Panc1 (cell line): ENCODE results near the gene BEND3. TPM values are rescaled to one million over a fixed set of nuclear protein-coding genes. Genes with fewer than 3 reads are reported as not detected.
A peak's percentile ranks its signal among the peaks of the same experiment; 100 is the strongest.
"Not testable (repeated sequence)": the region's sequence is repeated elsewhere in the genome, so short reads cannot be mapped to it uniquely, and the experiment has no call there.

Experiments
- ATAC-seq: fragments of 200-7000 bp; cut with Tn5 transposase; 2 replicates; pipeline ENCODE4 v1.9.1; 2020; ENCODE audit warnings: mild to moderate bottlenecking, moderate library complexity
- Bru-seq: library from RNA; stranded (reverse); fragments of 400-500 nt; gene quantifications from one replicate; lab custom pipeline; 2021; lab: Mats Ljungman, UMichigan
- BruChase-seq, 2 experiments: library from RNA; stranded (reverse); fragments of 400-500 nt; gene quantifications; one replicate each; lab custom pipeline; 2021; lab: Mats Ljungman, UMichigan
- BruUV-seq: library from RNA; stranded (reverse); fragments of 400-500 nt; replicated peaks from 2 replicates; lab custom pipeline; 2021; lab: Mats Ljungman, UMichigan
- CTCF ChIA-PET: fragments of 300-600 bp; sonication (Branson Sonifier 250); formaldehyde crosslinking; loops from one replicate; lab custom pipeline; 2022; ENCODE audit warnings: antibody characterized with exemption; lab: Charles Lee
- POLR2A ChIA-PET: fragments of 300-600 bp; sonication (Branson Sonifier 250); formaldehyde crosslinking; loops from one replicate; lab custom pipeline; 2022; ENCODE audit warnings: antibody characterized with exemption; lab: Charles Lee
- DNase-seq: peaks from one replicate; pipeline ENCODE4 v3.0.0-alpha.2; 2010; ENCODE audit warnings: low read depth, low spot score
- H3K27ac ChIP-seq: 2 replicates; pipeline ENCODE4 v1.5.1; 2011; ENCODE audit warnings: mild to moderate bottlenecking, low read length, inconsistent platforms
- H3K27me3 ChIP-seq: fragments of 200-500 bp; sonication (Bioruptor generic); 2 replicates; pipeline ENCODE4 v1.6.0; 2014; ENCODE audit warnings: low read length, inconsistent platforms; ENCODE audit not compliant: control insufficient read depth, insufficient read depth
- H3K36me3 ChIP-seq: fragments of 200-500 bp; sonication (Bioruptor generic); 2 replicates; pipeline ENCODE4 v1.5.1; 2014; ENCODE audit warnings: inconsistent platforms, mild to moderate bottlenecking, low read length, moderate library complexity; ENCODE audit not compliant: control insufficient read depth, insufficient read depth
- H3K4me1 ChIP-seq: 2 replicates; pipeline ENCODE4 v1.5.1; 2011; ENCODE audit warnings: inconsistent platforms, mild to moderate bottlenecking, low read length, moderate library complexity; ENCODE audit not compliant: control insufficient read depth, insufficient read depth
- H3K4me3 ChIP-seq, 2 experiments: 2 replicates each; pipeline ENCODE4 v1.5.1; 2011 to 2012; ENCODE audit warnings: low read depth in 2 of 2, low read length in 2 of 2, mild to moderate bottlenecking in 2 of 2, inconsistent platforms in 1 of 2, moderate library complexity in 1 of 2
- H3K9me3 ChIP-seq: fragments of 200-500 bp; sonication (Bioruptor generic); 2 replicates; pipeline ENCODE4 v1.5.1; 2014; ENCODE audit warnings: low read depth, mild to moderate bottlenecking, inconsistent platforms, low read length, moderate library complexity; ENCODE audit not compliant: control insufficient read depth, insufficient read depth
- CTCF ChIP-seq: fragments of 450-650 bp; IDR thresholded peaks from 2 replicates; pipeline ENCODE4 v1.5.1; 2017; ENCODE audit warnings: mild to moderate bottlenecking
- POLR2AphosphoS5 ChIP-seq: IDR thresholded peaks from 2 replicates; pipeline ENCODE4 v1.6.1; 2012; ENCODE audit warnings: mild to moderate bottlenecking, low read depth, low read length, moderate library complexity
- REST ChIP-seq, 2 experiments: IDR thresholded peaks; 2 replicates each; pipeline ENCODE4 v1.6.1; 2011 to 2012; ENCODE audit warnings: low read depth in 2 of 2, control low read depth in 1 of 2, low read length in 1 of 2, mild to moderate bottlenecking in 1 of 2, moderate library complexity in 1 of 2; ENCODE audit not compliant: insufficient read depth in 1 of 2
- SIN3A ChIP-seq: IDR thresholded peaks from 2 replicates; pipeline ENCODE4 v1.6.1; 2012; ENCODE audit warnings: low read depth, mild to moderate bottlenecking, low read length, moderate library complexity, borderline replicate concordance; ENCODE audit not compliant: insufficient read depth
- TCF7L2 ChIP-seq: IDR thresholded peaks from 2 replicates; pipeline ENCODE4 v1.6.1; 2011; ENCODE audit warnings: mild to moderate bottlenecking, low read depth, low read length, inconsistent platforms
- in situ Hi-C: cut with HindIII; loops from 2 replicates; pipeline ENCODE4 v1.10.0; 2016; ENCODE audit warnings: low sequenced_read_pairs, low pct_unique_long_range_greater_than_20kb
- intact Hi-C: fragments of 100-400 bp; cut with micrococcal nuclease; formaldehyde crosslinking; loops from one replicate; pipeline ENCODE4 v1.10.0; 2022; ENCODE audit not compliant: unreplicated experiment
- long read RNA-seq: library from polyadenylated mRNA; unstranded; transcript quantifications from one replicate; pipeline ENCODE4 v2.0.0, GENCODE V29; 2021; ENCODE audit not compliant: unreplicated experiment
- polyA plus RNA-seq: library from polyadenylated mRNA; unstranded; fragments of >200 nt; gene quantifications from one replicate; pipeline ENCODE4 v1.2.1, GENCODE V29; 2012; ENCODE audit warnings: missing spikeins; ENCODE audit not compliant: insufficient read length
- total RNA-seq: library from RNA; stranded (reverse); gene quantifications from one replicate; pipeline ENCODE4 v1.2.1, GENCODE V29; 2021; ENCODE audit not compliant: unreplicated experiment

Gene BEND3
- total RNA-seq = 9.9 TPM
- polyA plus RNA-seq = 4.1 TPM
- Bru-seq, nascent RNA = percentile 56 among the genes with signal in this experiment
- BruChase-seq, experiment 1, labeled RNA remaining after a 2-hour chase = percentile 65 among the genes with signal in this experiment
- BruChase-seq, experiment 2, labeled RNA remaining after a 6-hour chase = percentile 65 among the genes with signal in this experiment
- long read RNA-seq, partial matches to known transcripts = 0 of 9 reads
- long read RNA-seq, other reads (novel, unspliced or antisense) = 9 of 9 reads

- ATAC-seq = peak; percentile 70
Measured at GRCh38 chr6:107114926-107115694, at the start of gene BEND3. Gene BEND3, minus strand, starts transcription at chr6:107115515. Its CDS starts 16,230 bp downstream, at chr6:107099285.

GRCh38 chr6:107164299-107164698 lies 49.0 kb upstream of the BEND3 start:
- H3K36me3 ChIP-seq, H3K27me3 ChIP-seq, ATAC-seq, DNase-seq, intact Hi-C loops, in situ Hi-C loops, CTCF ChIA-PET, H3K4me1 ChIP-seq, H3K4me3 ChIP-seq, POLR2A ChIA-PET, H3K9me3 ChIP-seq, H3K27ac ChIP-seq, BruUV-seq: not testable (repeated sequence)

More at GRCh38 chr6:107114926-107115694, at the start of gene BEND3:
- H3K27me3 ChIP-seq = no peaks in the 10 kb centered on the region
- in situ Hi-C loops = no loop called here
- intact Hi-C loops = loop anchor here (5.0 to 10.0 kb wide), 2 partner anchors 38 to 440 kb away; no protein-coding TSS in a partner anchor
- CTCF ChIA-PET = interaction anchor here (0.6 kb wide), 1 partner anchor 125 kb away, joined by 3 read pairs; no protein-coding TSS in a partner anchor
- no peaks in the 10 kb centered on the region for H3K36me3 ChIP-seq
- DNase-seq = no peak
- POLR2A ChIA-PET = no interaction called here
- no peaks in the 10 kb centered on the region for H3K9me3 ChIP-seq
- TF ChIP-seq POLR2AphosphoS5 = no peak
- 0 out of 2 replicates have a peak, but pooled peaks have one; percentile 39 for TF ChIP-seq SIN3A
- H3K27ac ChIP-seq = peak within 1 kb of the TSS; percentile 77
- H3K4me3 ChIP-seq = peak within 1 kb of the TSS; percentile 77 to 85
- BruUV-seq = no TSS peak
- peaks cover 16% of the 10 kb centered on the region for H3K4me1 ChIP-seq

GRCh38 chr6:107161521-107161920 lies 46.2 kb upstream of the BEND3 start:
- Histone ChIP-seq H3K27me3 (no peaks in the 10 kb centered on the region), H3K27ac (no peak overlapping the region), H3K4me3 (no peak overlapping the region), H3K9me3 (no peaks in the 10 kb centered on the region), H3K36me3 (no peaks in the 10 kb centered on the region), H3K4me1 (no peaks in the 10 kb centered on the region)
- TF ChIP-seq TCF7L2 = no peak
- no peak for TF ChIP-seq SIN3A
- TF ChIP-seq CTCF = no peak
- no peak for TF ChIP-seq REST (IDR thresholded peaks at IDR 0.05; ENCODE audit: insufficient read depth in 1 of 2, low read depth in 2 of 2, low read length in 1 of 2)
- TF ChIP-seq POLR2AphosphoS5 = no peak
- DNase-seq (no peak), ATAC-seq (no peak)
- POLR2A ChIA-PET = no interaction called here
- in situ Hi-C loops = no loop called here
- CTCF ChIA-PET = no interaction called here
- BruUV-seq = no TSS peak
- intact Hi-C loops = no loop called here
